ENCODE data around the gene TIAM1.

The TIAM1 gene

GRCh38 chr21:31218830-31219608 lies 125.0 kb downstream of the TIAM1 start:
- no peak for DNase-seq (ENCODE audit: low read depth in 2 of 3, low spot score in 2 of 3)

GRCh38 chr21:31216206-31216605 lies 127.9 kb downstream of the TIAM1 start:
- no peak for DNase-seq (ENCODE audit: low read depth in 2 of 3, low spot score in 2 of 3)

GRCh38 chr21:31213787-31214186 lies 130.3 kb downstream of the TIAM1 start:
- DNase-seq (ENCODE audit: low read depth in 2 of 3, low spot score in 2 of 3), result no peak

GRCh38 chr21:31211836-31212235 lies 132.2 kb downstream of the TIAM1 start:
- no peak for DNase-seq (ENCODE audit: low read depth in 2 of 3, low spot score in 2 of 3)

- DNase-seq (ENCODE audit: low read depth in 2 of 3, low spot score in 2 of 3), result no peak
Observed at GRCh38 chr21:31205412-31205811, 138.6 kb downstream of the TIAM1 start.

- no peak for DNase-seq (ENCODE audit: low read depth in 2 of 3, low spot score in 2 of 3)
Observed at GRCh38 chr21:31204801-31205200, 139.3 kb downstream of the TIAM1 start.

GRCh38 chr21:31203431-31204054 lies 140.5 kb downstream of the TIAM1 start:
- DNase-seq (ENCODE audit: low read depth in 2 of 3, low spot score in 2 of 3), result no peak

GRCh38 chr21:31201548-31201947 lies 142.5 kb downstream of the TIAM1 start:
- DNase-seq (ENCODE audit: low read depth in 2 of 3, low spot score in 2 of 3), result no peak

- no peak for DNase-seq (ENCODE audit: low read depth in 2 of 3, low spot score in 2 of 3)
Observed at GRCh38 chr21:31201144-31201543, 142.9 kb downstream of the TIAM1 start.

GRCh38 chr21:31198575-31198974 lies 145.5 kb downstream of the TIAM1 start:
- no peak for DNase-seq (ENCODE audit: low read depth in 2 of 3, low spot score in 2 of 3)

GRCh38 chr21:31196724-31197123 lies 147.3 kb downstream of the TIAM1 start:
- DNase-seq (ENCODE audit: low read depth in 2 of 3, low spot score in 2 of 3), result no peak

- no peak for DNase-seq (ENCODE audit: low read depth in 2 of 3, low spot score in 2 of 3)
Observed at GRCh38 chr21:31195334-31196015, 148.6 kb downstream of the TIAM1 start.

GRCh38 chr21:31194510-31195293 lies 149.4 kb downstream of the TIAM1 start:
- no peak for DNase-seq (ENCODE audit: low read depth in 2 of 3, low spot score in 2 of 3)

GRCh38 chr21:31193761-31194160 lies 150.3 kb downstream of the TIAM1 start:
- DNase-seq (ENCODE audit: low read depth in 2 of 3, low spot score in 2 of 3), result no peak

- no peak for DNase-seq (ENCODE audit: low read depth in 2 of 3, low spot score in 2 of 3)
Observed at GRCh38 chr21:31191553-31191952, 152.5 kb downstream of the TIAM1 start.

- no peak for DNase-seq (ENCODE audit: low read depth in 2 of 3, low spot score in 2 of 3)
Observed at GRCh38 chr21:31190516-31190915, 153.5 kb downstream of the TIAM1 start.

- DNase-seq (ENCODE audit: low read depth in 2 of 3, low spot score in 2 of 3), result no peak
Observed at GRCh38 chr21:31187499-31187898, 156.6 kb downstream of the TIAM1 start.

- no peak for DNase-seq (ENCODE audit: low read depth in 2 of 3, low spot score in 2 of 3)
Observed at GRCh38 chr21:31186916-31187315, 157.1 kb downstream of the TIAM1 start.

- DNase-seq (ENCODE audit: low read depth in 2 of 3, low spot score in 2 of 3), result no peak
Observed at GRCh38 chr21:31185663-31186062, 158.4 kb downstream of the TIAM1 start.

- DNase-seq (ENCODE audit: low read depth in 2 of 3, low spot score in 2 of 3), result no peak
Observed at GRCh38 chr21:31184876-31185275, 159.2 kb downstream of the TIAM1 start.

- peak in 2 of 3 experiments; percentile 31 to 35 for DNase-seq (ENCODE audit: low read depth in 2 of 3, low spot score in 2 of 3)
Observed at GRCh38 chr21:31184459-31184858, 159.6 kb downstream of the TIAM1 start.

All from activated CD8-positive, alpha-beta memory T cell treated with anti-CD3 and anti-CD28 coated beads for 48 hours (primary cell).